ENCODE results near the gene MUC12. TPM values are rescaled to one million over a fixed set of nuclear protein-coding genes. Genes with fewer than 3 reads are reported as not detected.

MUC12 gene
- total RNA-seq, 2 experiments from 2014 or later: not detected

Other genes starting within 250 kb of the MUC12 start
- under 1 TPM in 1 of 2 experiments, not detected in 1; 0.22 TPM for gene EPO, start 249.1 kb upstream of the MUC12 start, total RNA-seq
- gene ZAN, start 236.0 kb upstream of the MUC12 start, total RNA-seq: not detected
- gene EPHB4, start 142.0 kb upstream of the MUC12 start, total RNA-seq: 1 to 10 TPM; 3.1 to 3.3 TPM
- gene SLC12A9, start 116.9 kb upstream of the MUC12 start, total RNA-seq: 10 to 100 TPM; 39.0 to 41.2 TPM
- 10 to 100 TPM; 25.6 to 28.0 TPM for gene TRIP6, start 102.2 kb upstream of the MUC12 start, total RNA-seq
- 100 to 1,000 TPM; 251 to 255 TPM for gene SRRT, start 94.5 kb upstream of the MUC12 start, total RNA-seq
- gene UFSP1, start 79.8 kb upstream of the MUC12 start, total RNA-seq: 1 to 10 TPM; 3.0 to 4.7 TPM
- gene ACHE, start 73.7 kb upstream of the MUC12 start, total RNA-seq: under 1 TPM in 1 of 2 experiments, not detected in 1; 0.34 TPM
- gene MUC3A, start 20.0 kb upstream of the MUC12 start, total RNA-seq: not detected
- gene MUC17, start 50.5 kb downstream of the MUC12 start, total RNA-seq: not detected
- gene TRIM56, start 115.9 kb downstream of the MUC12 start, total RNA-seq: 10 to 100 TPM; 77.4 to 77.8 TPM
- gene SERPINE1, start 157.5 kb downstream of the MUC12 start, total RNA-seq: under 1 TPM; 0.44 to 0.51 TPM
- gene AP1S1, start 184.9 kb downstream of the MUC12 start, total RNA-seq: 10 to 100 TPM; 34.1 to 44.0 TPM
- gene VGF, start 196.0 kb downstream of the MUC12 start, total RNA-seq: under 1 TPM; 0.14 to 0.17 TPM
- gene NAT16, start 210.7 kb downstream of the MUC12 start, total RNA-seq: not detected
- not detected for gene MOGAT3, start 231.5 kb downstream of the MUC12 start, total RNA-seq
- 10 to 100 TPM; 48.9 to 51.0 TPM for gene PLOD3, start 248.0 kb downstream of the MUC12 start, total RNA-seq
- 10 to 100 TPM; 54.2 to 55.8 TPM for gene ZNHIT1, start 248.6 kb downstream of the MUC12 start, total RNA-seq